Activated CD4-positive, alpha-beta T cell treated with anti-CD3 and anti-CD28 coated beads, Interleukin-2, amount 10 ng/mL, durations not matched to agents 24 days and 14 days (primary cell): ENCODE results near the gene MVP. TPM values are rescaled to one million over a fixed set of nuclear protein-coding genes. Genes with fewer than 3 reads are reported as not detected.
"Not testable (repeated sequence)": the region's sequence is repeated elsewhere in the genome, so short reads cannot be mapped to it uniquely, and the experiment has no call there.

Experiments
- DNase-seq: peaks from one replicate; pipeline ENCODE4 v3.0.0; 2022
- H3K27ac Mint-ChIP-seq: one replicate; pipeline ENCODE4 v1.8.0; 2022; ENCODE audit warnings: mild to moderate bottlenecking, mixed read lengths
- H3K27me3 Mint-ChIP-seq: one replicate; pipeline ENCODE4 v1.8.0; 2022; ENCODE audit warnings: mixed read lengths
- H3K36me3 Mint-ChIP-seq: one replicate; pipeline ENCODE4 v1.8.0; 2022; ENCODE audit warnings: low read depth, mild to moderate bottlenecking, mixed read lengths
- H3K4me1 Mint-ChIP-seq: one replicate; pipeline ENCODE4 v1.8.0; 2021; ENCODE audit warnings: mixed read lengths
- H3K4me3 Mint-ChIP-seq: one replicate; pipeline ENCODE4 v1.8.0; 2022; ENCODE audit warnings: mild to moderate bottlenecking, moderate library complexity, mixed read lengths
- H3K9me3 Mint-ChIP-seq: one replicate; pipeline ENCODE4 v1.8.0; 2021; ENCODE audit warnings: mixed read lengths
- intact Hi-C: fragments of 100-400 bp; cut with micrococcal nuclease; formaldehyde crosslinking; loops from one replicate; pipeline ENCODE4 v1.15.1; 2023
- total RNA-seq: library from RNA; stranded (reverse); gene quantifications from 2 replicates; pipeline ENCODE4 v1.2.3, GENCODE V29; 2022

The MVP gene
- 116 and 122 TPM in 2 replicates for total RNA-seq

GRCh38 chr16:29820271-29820701 is at the start of gene MVP:
Gene MVP (plus strand): TSS chr16:29820462. CDS start chr16:29830550, 10,088 bp downstream.
- peak within 1 kb of the TSS; percentile 99 for H3K4me3 Mint-ChIP-seq
- no peaks in the 10 kb centered on the region for H3K9me3 Mint-ChIP-seq
- intact Hi-C loops = loop anchor here (1.0 kb wide), 2 partner anchors 9 to 30 kb away; partner anchors contain the start of gene KIF22
- peak within 1 kb of the TSS; percentile 91 for H3K27ac Mint-ChIP-seq
- peaks cover 37% of the 10 kb centered on the region for H3K36me3 Mint-ChIP-seq
- DNase-seq = peak; percentile 91
- H3K4me1 Mint-ChIP-seq = peaks cover 58% of the 10 kb centered on the region
- peaks cover 2% of the 10 kb centered on the region for H3K27me3 Mint-ChIP-seq

GRCh38 chr16:29772330-29772729 is 47.9 kb upstream of the MVP start:
- H3K27me3 Mint-ChIP-seq, DNase-seq, intact Hi-C loops, H3K36me3 Mint-ChIP-seq, H3K4me1 Mint-ChIP-seq, H3K4me3 Mint-ChIP-seq, H3K27ac Mint-ChIP-seq, H3K9me3 Mint-ChIP-seq: not testable (repeated sequence)

- H3K9me3 Mint-ChIP-seq = no peaks in the 10 kb centered on the region
- intact Hi-C loops = no loop called here
- H3K4me1 Mint-ChIP-seq = peaks cover 8% of the 10 kb centered on the region
- peaks cover 10% of the 10 kb centered on the region for H3K27me3 Mint-ChIP-seq
- H3K36me3 Mint-ChIP-seq = no peaks in the 10 kb centered on the region
- no peak for DNase-seq
- H3K4me3 Mint-ChIP-seq = no peak overlapping the region
- H3K27ac Mint-ChIP-seq = no peak overlapping the region
These were observed 45.5 kb upstream of the MVP start for GRCh38 chr16:29774730-29775129.

- H3K27me3 Mint-ChIP-seq = peaks cover 12% of the 10 kb centered on the region
- no peaks in the 10 kb centered on the region for H3K36me3 Mint-ChIP-seq
- H3K4me1 Mint-ChIP-seq = peaks cover 5% of the 10 kb centered on the region
- H3K4me3 Mint-ChIP-seq = no peak overlapping the region
- H3K9me3 Mint-ChIP-seq = no peaks in the 10 kb centered on the region
- DNase-seq = no peak
- no peak overlapping the region for H3K27ac Mint-ChIP-seq
- intact Hi-C loops = no loop called here
These were observed 44.4 kb upstream of the MVP start for GRCh38 chr16:29775742-29776408.

- Mint-ChIP-seq H3K36me3 (no peaks in the 10 kb centered on the region), H3K27me3 (peaks cover 17% of the 10 kb centered on the region), H3K4me1 (peaks cover 9% of the 10 kb centered on the region), H3K9me3 (no peaks in the 10 kb centered on the region), H3K4me3 (no peak within 1 kb of the TSS), H3K27ac (no peak within 1 kb of the TSS)
- intact Hi-C loops = no loop called here
- DNase-seq = no peak
These were observed 42.5 kb upstream of the MVP start, which contains the start of gene ZG16 for GRCh38 chr16:29777576-29778350. Gene ZG16 (plus strand): TSS chr16:29778256. CDS start chr16:29779267, 1,011 bp downstream.

- H3K36me3 Mint-ChIP-seq = no peaks in the 10 kb centered on the region
- no peak for DNase-seq
- intact Hi-C loops = no loop called here
- no peak overlapping the region for H3K4me3 Mint-ChIP-seq
- peaks cover 13% of the 10 kb centered on the region for H3K4me1 Mint-ChIP-seq
- H3K27me3 Mint-ChIP-seq = peaks cover 19% of the 10 kb centered on the region
- H3K27ac Mint-ChIP-seq = no peak overlapping the region
- H3K9me3 Mint-ChIP-seq = no peaks in the 10 kb centered on the region
These were observed 40.8 kb upstream of the MVP start for GRCh38 chr16:29779474-29779873.

GRCh38 chr16:29783094-29783953 is 36.9 kb upstream of the MVP start:
- H3K36me3 Mint-ChIP-seq, DNase-seq, H3K9me3 Mint-ChIP-seq, H3K27ac Mint-ChIP-seq, intact Hi-C loops, H3K4me3 Mint-ChIP-seq: not testable (repeated sequence)
- peaks cover 23% of the 10 kb centered on the region for H3K4me1 Mint-ChIP-seq
- peaks cover 13% of the 10 kb centered on the region for H3K27me3 Mint-ChIP-seq

- DNase-seq = peak; percentile 75
- Mint-ChIP-seq H3K9me3 (no peaks in the 10 kb centered on the region), H3K4me3 (no peak overlapping the region), H3K36me3 (no peaks in the 10 kb centered on the region), H3K4me1 (peaks cover 26% of the 10 kb centered on the region), H3K27me3 (peaks cover 10% of the 10 kb centered on the region), H3K27ac (no peak overlapping the region)
- intact Hi-C loops = no loop called here
These were observed 36.1 kb upstream of the MVP start for GRCh38 chr16:29784157-29784556.

- Mint-ChIP-seq H3K27me3 (peaks cover 10% of the 10 kb centered on the region), H3K27ac (peak overlapping the region; percentile 21), H3K4me3 (peak overlapping the region; percentile 34), H3K4me1 (peaks cover 30% of the 10 kb centered on the region), H3K36me3 (no peaks in the 10 kb centered on the region), H3K9me3 (no peaks in the 10 kb centered on the region)
- DNase-seq = peak; percentile 92
- intact Hi-C loops = no loop called here
These were observed 35.3 kb upstream of the MVP start for GRCh38 chr16:29784901-29785500.

GRCh38 chr16:29787155-29787554 is 33.1 kb upstream of the MVP start:
- H3K4me3 Mint-ChIP-seq, H3K27ac Mint-ChIP-seq, H3K36me3 Mint-ChIP-seq, intact Hi-C loops, DNase-seq, H3K9me3 Mint-ChIP-seq, H3K27me3 Mint-ChIP-seq: not testable (repeated sequence)
- H3K4me1 Mint-ChIP-seq = peaks cover 32% of the 10 kb centered on the region

- H3K27ac Mint-ChIP-seq = peak overlapping the region; percentile 95
- H3K4me3 Mint-ChIP-seq = peak overlapping the region; percentile 99
- H3K9me3 Mint-ChIP-seq = no peaks in the 10 kb centered on the region
- peaks cover 40% of the 10 kb centered on the region for H3K4me1 Mint-ChIP-seq
- peaks cover 25% of the 10 kb centered on the region for H3K36me3 Mint-ChIP-seq
- DNase-seq = no peak
- no peaks in the 10 kb centered on the region for H3K27me3 Mint-ChIP-seq
- intact Hi-C loops = loop anchor here (1.0 to 2.0 kb wide), 5 partner anchors 16 to 89 kb away; partner anchors contain the start of genes MVP and PAGR1
These were observed 30.5 kb upstream of the MVP start for GRCh38 chr16:29789775-29790182.

- Mint-ChIP-seq H3K4me3 (peak within 1 kb of the TSS; percentile 99), H3K27me3 (no peaks in the 10 kb centered on the region), H3K4me1 (peaks cover 38% of the 10 kb centered on the region), H3K27ac (peak within 1 kb of the TSS; percentile 95), H3K36me3 (peaks cover 28% of the 10 kb centered on the region), H3K9me3 (no peaks in the 10 kb centered on the region)
- intact Hi-C loops = loop anchor here (1.0 to 2.0 kb wide), 5 partner anchors 15 to 90 kb away; partner anchors contain the start of genes MVP and PAGR1
- peak; percentile 100 for DNase-seq
These were observed 29.9 kb upstream of the MVP start, which contains the start of gene KIF22 for GRCh38 chr16:29790183-29790948. Gene KIF22 (plus strand): TSS chr16:29790751. CDS start chr16:29790760, 9 bp downstream.
